Measurements from ENCODE around the gene ERBB2.

The ERBB2 gene

GRCh38 chr17:39678340-39679116 is 21.3 kb upstream of the ERBB2 start:
- Histone ChIP-seq H3K4me1 (ENCODE audit: control insufficient read depth, insufficient read depth, low read length) (no peaks in the 10 kb centered on the region), H3K27ac (ENCODE audit: insufficient read depth, low read depth, low read length, poor library complexity, severe bottlenecking) (no peak overlapping the region), H3K9me3 (ENCODE audit: control insufficient read depth, low read length) (no peaks in the 10 kb centered on the region), H3K36me3 (ENCODE audit: control insufficient read depth, insufficient read depth, low read length) (no peaks in the 10 kb centered on the region), H3K4me3 (ENCODE audit: insufficient read depth, low read depth, low read length) (no peak overlapping the region), H3K27me3 (ENCODE audit: control insufficient read depth, insufficient read depth, low read length, poor library complexity, severe bottlenecking) (no peaks in the 10 kb centered on the region)
- 82 to 83% methylated on average over 13 of the region's 13 CpGs for WGBS, 2 experiments

- WGBS, 2 experiments, result 84 to 86% methylated on average over 12 of the region's 12 CpGs
- Histone ChIP-seq H3K9me3 (ENCODE audit: control insufficient read depth, low read length) (no peaks in the 10 kb centered on the region), H3K27me3 (ENCODE audit: control insufficient read depth, insufficient read depth, low read length, poor library complexity, severe bottlenecking) (no peaks in the 10 kb centered on the region), H3K27ac (ENCODE audit: insufficient read depth, low read depth, low read length, poor library complexity, severe bottlenecking) (no peak overlapping the region), H3K4me3 (ENCODE audit: insufficient read depth, low read depth, low read length) (no peak overlapping the region), H3K4me1 (ENCODE audit: control insufficient read depth, insufficient read depth, low read length) (no peaks in the 10 kb centered on the region), H3K36me3 (ENCODE audit: control insufficient read depth, insufficient read depth, low read length) (no peaks in the 10 kb centered on the region)
These were observed 20.2 kb upstream of the ERBB2 start for GRCh38 chr17:39679521-39680192.

GRCh38 chr17:39683295-39683939 is 16.4 kb upstream of the ERBB2 start:
- WGBS, 2 experiments, result 90 to 92% methylated on average over 9 of the region's 9 CpGs
- Histone ChIP-seq H3K4me1 (ENCODE audit: control insufficient read depth, insufficient read depth, low read length) (peaks cover 2% of the 10 kb centered on the region), H3K9me3 (ENCODE audit: control insufficient read depth, low read length) (no peaks in the 10 kb centered on the region), H3K36me3 (ENCODE audit: control insufficient read depth, insufficient read depth, low read length) (no peaks in the 10 kb centered on the region), H3K4me3 (ENCODE audit: insufficient read depth, low read depth, low read length) (no peak overlapping the region), H3K27ac (ENCODE audit: insufficient read depth, low read depth, low read length, poor library complexity, severe bottlenecking) (no peak overlapping the region), H3K27me3 (ENCODE audit: control insufficient read depth, insufficient read depth, low read length, poor library complexity, severe bottlenecking) (no peaks in the 10 kb centered on the region)

- H3K4me3 ChIP-seq (ENCODE audit: insufficient read depth, low read depth, low read length), result no peak overlapping the region
- no peaks in the 10 kb centered on the region for H3K9me3 ChIP-seq (ENCODE audit: control insufficient read depth, low read length)
- WGBS, 2 experiments, result 92 to 94% methylated on average over 12 of the region's 12 CpGs
These were observed 15.3 kb upstream of the ERBB2 start for GRCh38 chr17:39684369-39685192.

GRCh38 chr17:39687101-39687545 is 12.7 kb upstream of the ERBB2 start:
- WGBS, 2 experiments, result 77 to 80% methylated on average over 6 of the region's 6 CpGs
- no peak overlapping the region for H3K27ac ChIP-seq (ENCODE audit: insufficient read depth, low read depth, low read length, poor library complexity, severe bottlenecking)

More at GRCh38 chr17:39684369-39685192, 15.3 kb upstream of the ERBB2 start:
- H3K36me3 ChIP-seq (ENCODE audit: control insufficient read depth, insufficient read depth, low read length), result no peaks in the 10 kb centered on the region
- peaks cover 10% of the 10 kb centered on the region for H3K4me1 ChIP-seq (ENCODE audit: control insufficient read depth, insufficient read depth, low read length)
- no peak overlapping the region for H3K27ac ChIP-seq (ENCODE audit: insufficient read depth, low read depth, low read length, poor library complexity, severe bottlenecking)
- no peaks in the 10 kb centered on the region for H3K27me3 ChIP-seq (ENCODE audit: control insufficient read depth, insufficient read depth, low read length, poor library complexity, severe bottlenecking)

GRCh38 chr17:39687546-39688474 is 12.1 kb upstream of the ERBB2 start, which contains the start of gene PGAP3:
TSS of gene PGAP3 (minus strand) at chr17:39688057. CDS start at chr17:39688014, 43 bp downstream.
- WGBS, 2 experiments, result 15 to 20% methylated on average over 45 of the region's 45 CpGs
- no peaks in the 10 kb centered on the region for H3K9me3 ChIP-seq (ENCODE audit: control insufficient read depth, low read length)
- H3K4me1 ChIP-seq (ENCODE audit: control insufficient read depth, insufficient read depth, low read length), result peaks cover 10% of the 10 kb centered on the region
- H3K27ac ChIP-seq (ENCODE audit: insufficient read depth, low read depth, low read length, poor library complexity, severe bottlenecking), result no peak within 1 kb of the TSS
- no peaks in the 10 kb centered on the region for H3K36me3 ChIP-seq (ENCODE audit: control insufficient read depth, insufficient read depth, low read length)
- peak within 1 kb of the TSS; percentile 57 for H3K4me3 ChIP-seq (ENCODE audit: insufficient read depth, low read depth, low read length)
- no peaks in the 10 kb centered on the region for H3K27me3 ChIP-seq (ENCODE audit: control insufficient read depth, insufficient read depth, low read length, poor library complexity, severe bottlenecking)

More at GRCh38 chr17:39687101-39687545, 12.7 kb upstream of the ERBB2 start:
- peak overlapping the region; percentile 57 for H3K4me3 ChIP-seq (ENCODE audit: insufficient read depth, low read depth, low read length)
- no peaks in the 10 kb centered on the region for H3K36me3 ChIP-seq (ENCODE audit: control insufficient read depth, insufficient read depth, low read length)
- H3K27me3 ChIP-seq (ENCODE audit: control insufficient read depth, insufficient read depth, low read length, poor library complexity, severe bottlenecking), result no peaks in the 10 kb centered on the region
- no peaks in the 10 kb centered on the region for H3K9me3 ChIP-seq (ENCODE audit: control insufficient read depth, low read length)
- H3K4me1 ChIP-seq (ENCODE audit: control insufficient read depth, insufficient read depth, low read length), result peaks cover 10% of the 10 kb centered on the region

GRCh38 chr17:39688475-39688835 is 11.4 kb upstream of the ERBB2 start:
- WGBS, 2 experiments, result 3 to 12% methylated on average over 6 of the region's 6 CpGs
- Histone ChIP-seq H3K4me1 (ENCODE audit: control insufficient read depth, insufficient read depth, low read length) (peaks cover 10% of the 10 kb centered on the region), H3K36me3 (ENCODE audit: control insufficient read depth, insufficient read depth, low read length) (no peaks in the 10 kb centered on the region), H3K27me3 (ENCODE audit: control insufficient read depth, insufficient read depth, low read length, poor library complexity, severe bottlenecking) (no peaks in the 10 kb centered on the region), H3K9me3 (ENCODE audit: control insufficient read depth, low read length) (no peaks in the 10 kb centered on the region), H3K27ac (ENCODE audit: insufficient read depth, low read depth, low read length, poor library complexity, severe bottlenecking) (no peak overlapping the region), H3K4me3 (ENCODE audit: insufficient read depth, low read depth, low read length) (peak overlapping the region; percentile 57)

GRCh38 chr17:39688945-39689344 is 10.9 kb upstream of the ERBB2 start:
- H3K27me3 ChIP-seq (ENCODE audit: control insufficient read depth, insufficient read depth, low read length, poor library complexity, severe bottlenecking), result no peaks in the 10 kb centered on the region
- H3K36me3 ChIP-seq (ENCODE audit: control insufficient read depth, insufficient read depth, low read length), result no peaks in the 10 kb centered on the region
- WGBS, 2 experiments, result 2% methylated on average over 2 to 3 of the region's 3 CpGs
- H3K27ac ChIP-seq (ENCODE audit: insufficient read depth, low read depth, low read length, poor library complexity, severe bottlenecking), result no peak overlapping the region
- peaks cover 10% of the 10 kb centered on the region for H3K4me1 ChIP-seq (ENCODE audit: control insufficient read depth, insufficient read depth, low read length)
- H3K9me3 ChIP-seq (ENCODE audit: control insufficient read depth, low read length), result no peaks in the 10 kb centered on the region
- peak overlapping the region; percentile 57 for H3K4me3 ChIP-seq (ENCODE audit: insufficient read depth, low read depth, low read length)

GRCh38 chr17:39694593-39694992 is 5.3 kb upstream of the ERBB2 start:
- WGBS, 2 experiments, result 84 to 92% methylated on average over 5 of the region's 5 CpGs
- no peak overlapping the region for H3K27ac ChIP-seq (ENCODE audit: insufficient read depth, low read depth, low read length, poor library complexity, severe bottlenecking)

More at GRCh38 chr17:39694593-39694992, 5.3 kb upstream of the ERBB2 start:
- peaks cover 25% of the 10 kb centered on the region for H3K4me1 ChIP-seq (ENCODE audit: control insufficient read depth, insufficient read depth, low read length)
- no peaks in the 10 kb centered on the region for H3K27me3 ChIP-seq (ENCODE audit: control insufficient read depth, insufficient read depth, low read length, poor library complexity, severe bottlenecking)
- H3K9me3 ChIP-seq (ENCODE audit: control insufficient read depth, low read length), result no peaks in the 10 kb centered on the region
- no peak overlapping the region for H3K4me3 ChIP-seq (ENCODE audit: insufficient read depth, low read depth, low read length)
- H3K36me3 ChIP-seq (ENCODE audit: control insufficient read depth, insufficient read depth, low read length), result no peaks in the 10 kb centered on the region
